Ovary (tissue), 3 donors: ENCODE results near the gene AHRR.

Experiments used
- CTCF ChIP-seq, 3 donors: fragments of 450-650 bp in 2 of 3; fragments of 200-600 bp in 1 of 3; IDR thresholded peaks; one replicate each; pipeline versions ENCODE4 v1.5.1 to v1.8.0; 2016 to 2022; ENCODE audit warnings: antibody characterized with exemption in 3 of 3, mild to moderate bottlenecking in 1 of 3
- EP300 ChIP-seq: sonication (generic); formaldehyde crosslinking; IDR thresholded peaks from one replicate; pipeline ENCODE4 v1.6.1; 2017; ENCODE audit warnings: antibody characterized with exemption
- POLR2A ChIP-seq: fragments of 450-650 bp; IDR thresholded peaks from one replicate; pipeline ENCODE4 v1.6.1; 2017; ENCODE audit warnings: antibody characterized with exemption, mild to moderate bottlenecking, moderate library complexity
- donor health status: DM: no; HTN: no; CAD: no.

GRCh38 chr5:416636-416960, 95.1 kb downstream of the AHRR start:
- TF ChIP-seq CTCF (IDR thresholded peaks at IDR 0.05) (no peak), POLR2A (no peak), EP300 (no peak)
